DMS114 treated with DMSO at 0.1 percent for 48 hours (cell line): ENCODE measurements around the gene MCRS1.
"Not testable (repeated sequence)": the region's sequence is repeated elsewhere in the genome, so short reads cannot be mapped to it uniquely, and the experiment has no call there.

Source experiments
- DNase-seq: peaks from one replicate; lab custom pipeline; 2025; ENCODE audit not compliant: unreplicated experiment; lab: John Stamatoyannopoulos, UW

MCRS1 gene

GRCh38 chr12:49542592-49543160, 25.3 kb downstream of the MCRS1 start:
- no peak for DNase-seq

GRCh38 chr12:49541911-49542505, 25.9 kb downstream of the MCRS1 start:
- no peak for DNase-seq

GRCh38 chr12:49541140-49541861, 26.6 kb downstream of the MCRS1 start:
- no peak for DNase-seq

GRCh38 chr12:49540229-49541139, 27.5 kb downstream of the MCRS1 start:
- DNase-seq: no peak

- DNase-seq: no peak
These were observed 28.3 kb downstream of the MCRS1 start for GRCh38 chr12:49539406-49540228.

GRCh38 chr12:49538510-49539403, 29.2 kb downstream of the MCRS1 start, which contains the start of gene KCNH3:
Gene KCNH3, plus strand, starts transcription at chr12:49539030. Its CDS starts 387 bp downstream, at chr12:49539417.
- DNase-seq: peak; percentile 37

- DNase-seq: no peak
These were observed 30.0 kb downstream of the MCRS1 start for GRCh38 chr12:49537752-49538509.

- no peak for DNase-seq
These were observed 30.7 kb downstream of the MCRS1 start for GRCh38 chr12:49537231-49537751.

GRCh38 chr12:49536526-49537071, 31.3 kb downstream of the MCRS1 start:
- DNase-seq: no peak

GRCh38 chr12:49535921-49536525, 31.9 kb downstream of the MCRS1 start:
- no peak for DNase-seq

- DNase-seq: no peak
These were observed 33.1 kb downstream of the MCRS1 start for GRCh38 chr12:49534731-49535278.

- not testable (repeated sequence) for DNase-seq
These were observed 33.8 kb downstream of the MCRS1 start for GRCh38 chr12:49534122-49534521.

GRCh38 chr12:49533331-49533730, 34.6 kb downstream of the MCRS1 start:
- DNase-seq: no peak

- DNase-seq: no peak
These were observed 36.2 kb downstream of the MCRS1 start for GRCh38 chr12:49531745-49532144.

- no peak for DNase-seq
These were observed 38.5 kb downstream of the MCRS1 start for GRCh38 chr12:49529414-49529813.

- no peak for DNase-seq
These were observed 40.4 kb downstream of the MCRS1 start for GRCh38 chr12:49527361-49528130.

- DNase-seq: no peak
These were observed 42.0 kb downstream of the MCRS1 start for GRCh38 chr12:49525942-49526341.
